Activated gamma-delta T cell treated with Interleukin-2 at 50 U/mL for 16 hours (primary cell): ENCODE measurements around the gene ZNF74.
"Not testable (repeated sequence)": the region's sequence is repeated elsewhere in the genome, so short reads cannot be mapped to it uniquely, and the experiment has no call there.

Experiments
- DNase-seq: peaks from one replicate; pipeline ENCODE4 v3.0.0-alpha.2; 2020

The ZNF74 gene

GRCh38 chr22:20451129-20451778, 57.3 kb downstream of the ZNF74 start:
- not testable (repeated sequence) for DNase-seq

DNA sequence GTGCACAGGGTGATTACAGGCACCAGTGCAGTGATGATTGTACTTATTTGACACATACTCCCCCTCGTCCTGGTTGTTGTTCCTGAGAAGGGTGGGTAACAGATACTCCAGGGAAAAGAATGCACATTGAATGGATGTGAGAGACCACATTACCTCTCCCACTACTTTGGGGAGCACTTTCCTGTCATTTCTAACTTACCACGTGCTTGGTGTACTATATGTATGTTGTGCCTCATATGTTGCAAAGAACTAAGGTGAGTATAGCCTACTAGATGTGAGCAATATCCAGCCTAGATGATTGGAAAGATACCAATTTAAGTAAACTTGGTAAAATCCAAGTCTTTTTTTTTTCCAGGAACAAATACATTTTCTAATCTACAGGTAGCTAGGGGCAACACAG, 58.0 kb downstream of the ZNF74 start:
- DNase-seq, result no peak

- DNase-seq, result no peak
These were observed 59.3 kb downstream of the ZNF74 start for GRCh38 chr22:20453222-20453621.

- DNase-seq, result no peak
These were observed 61.7 kb downstream of the ZNF74 start for GRCh38 chr22:20455709-20456063.

DNA sequence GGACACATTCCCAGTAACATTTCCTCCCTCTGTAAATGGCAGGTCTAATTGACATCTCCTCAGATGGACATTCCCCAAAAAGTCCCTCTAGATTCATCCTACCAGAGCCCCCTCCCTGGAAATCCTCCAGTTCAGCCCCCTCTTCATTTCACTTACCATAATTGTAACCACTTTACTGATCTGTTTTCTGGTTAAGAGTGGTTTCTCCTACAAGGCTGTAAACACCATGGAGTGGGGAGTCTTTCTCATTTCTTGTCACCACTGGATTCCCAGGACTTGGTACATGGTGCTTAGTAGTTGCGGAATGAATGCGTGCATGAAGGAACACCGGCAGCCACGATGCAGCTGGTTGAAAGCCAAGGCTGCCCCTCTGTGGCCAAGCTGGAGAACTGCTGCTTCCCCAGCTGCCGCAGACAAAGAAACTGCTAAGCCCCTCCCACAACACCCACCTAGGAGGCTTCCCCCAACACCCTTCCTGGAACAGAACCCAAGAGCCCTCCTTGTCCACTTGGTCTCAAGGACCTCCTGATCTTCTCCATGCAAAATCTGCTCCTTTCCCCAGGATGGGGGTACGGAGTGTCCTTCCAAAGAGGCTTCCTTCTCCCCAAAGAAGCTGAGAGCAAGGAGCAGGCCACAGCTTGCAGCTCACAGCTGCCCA, 62.2 kb downstream of the ZNF74 start:
- peak; percentile 71 for DNase-seq

DNA sequence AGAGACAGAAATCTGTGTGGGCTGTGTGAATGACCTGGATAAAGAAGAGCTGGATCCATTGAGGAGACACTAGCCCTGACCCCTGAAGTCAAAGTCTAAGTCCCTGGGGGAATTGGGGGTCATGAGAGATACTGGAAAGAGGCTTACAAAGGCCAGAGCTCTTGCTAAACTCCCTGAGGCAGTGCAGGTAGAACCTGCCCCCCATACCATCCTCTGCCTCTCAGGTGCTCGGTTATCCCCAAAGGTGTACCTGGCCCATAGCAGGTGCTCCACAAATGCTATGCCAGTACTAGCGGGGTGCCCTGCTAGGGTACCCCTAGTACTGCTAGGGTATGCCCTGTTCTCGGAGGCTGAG, 62.7 kb downstream of the ZNF74 start:
- DNase-seq, result no peak

GRCh38 chr22:20457506-20458240, 63.7 kb downstream of the ZNF74 start:
- no peak for DNase-seq
